ENCODE measurements around the gene CKAP2.
A peak's percentile ranks its signal among the peaks of the same experiment; 100 is the strongest.
"Not testable (repeated sequence)": the region's sequence is repeated elsewhere in the genome, so short reads cannot be mapped to it uniquely, and the experiment has no call there.

CKAP2 gene

GRCh38 chr13:52451135-52451804 lies 4.0 kb upstream of the CKAP2 start:
- DNase-seq = no peak

DNA sequence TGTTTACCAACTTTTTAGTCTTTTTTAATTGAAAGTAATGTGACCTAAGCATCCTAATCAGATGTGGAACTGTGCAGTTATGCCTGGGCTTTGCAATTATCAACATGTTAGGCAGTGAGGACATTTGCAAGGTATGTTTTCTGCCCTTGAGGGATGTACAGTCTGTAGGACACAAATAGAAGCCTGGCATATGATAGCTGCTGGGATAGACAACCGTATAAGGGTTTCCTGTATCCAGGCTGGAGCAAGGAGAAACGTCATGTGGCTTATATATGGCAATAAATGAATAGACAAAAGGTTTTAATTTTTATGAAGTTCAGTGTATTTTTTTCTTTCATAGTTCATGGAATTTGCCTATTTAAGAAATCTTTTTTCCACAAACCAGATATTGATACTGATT lies 2.8 kb upstream of the CKAP2 start:
- DNase-seq = no peak

GRCh38 chr13:52454459-52454819 lies 839 bp upstream of the CKAP2 start:
- DNase-seq = peak; percentile 37

DNA sequence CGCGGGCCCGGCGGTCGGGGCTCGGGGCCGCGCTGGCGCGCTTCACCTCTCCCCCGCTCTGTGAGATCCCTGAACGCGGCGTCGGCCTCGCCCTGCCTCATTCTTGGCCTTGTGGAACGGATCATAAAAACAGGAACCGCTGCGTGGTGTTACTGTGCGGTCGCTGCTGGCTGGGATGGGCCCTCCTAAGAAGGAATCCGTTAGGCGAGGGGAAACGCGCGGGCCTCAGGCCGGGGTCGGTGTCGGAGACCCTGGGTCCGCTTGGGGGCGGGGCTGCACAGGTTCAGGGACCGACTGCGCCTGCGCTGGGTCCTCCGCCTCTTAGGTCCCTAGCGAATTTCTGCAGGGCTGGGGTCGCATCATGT lies 381 bp downstream of the CKAP2 start:
- peak; percentile 21 for DNase-seq

GRCh38 chr13:52459668-52460067 lies 4.4 kb downstream of the CKAP2 start:
- no peak for DNase-seq

DNA sequence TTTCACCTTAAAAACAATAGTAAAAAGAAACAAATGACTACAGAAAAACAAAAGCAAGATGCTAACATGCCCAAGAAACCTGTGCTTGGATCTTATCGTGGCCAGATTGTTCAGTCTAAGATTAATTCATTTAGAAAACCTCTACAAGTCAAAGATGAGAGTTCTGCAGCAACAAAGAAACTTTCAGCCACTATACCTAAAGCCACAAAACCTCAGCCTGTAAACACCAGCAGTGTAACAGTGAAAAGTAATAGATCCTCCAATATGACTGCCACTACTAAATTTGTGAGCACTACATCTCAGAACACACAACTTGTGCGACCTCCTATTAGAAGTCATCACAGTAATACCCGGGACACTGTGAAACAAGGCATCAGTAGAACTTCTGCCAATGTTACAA lies 6.0 kb downstream of the CKAP2 start:
- DNase-seq = no peak

GRCh38 chr13:52463526-52463925 lies 8.2 kb downstream of the CKAP2 start:
- no peak for DNase-seq

GRCh38 chr13:52468487-52468886 lies 13.2 kb downstream of the CKAP2 start:
- DNase-seq = not testable (repeated sequence)

DNA sequence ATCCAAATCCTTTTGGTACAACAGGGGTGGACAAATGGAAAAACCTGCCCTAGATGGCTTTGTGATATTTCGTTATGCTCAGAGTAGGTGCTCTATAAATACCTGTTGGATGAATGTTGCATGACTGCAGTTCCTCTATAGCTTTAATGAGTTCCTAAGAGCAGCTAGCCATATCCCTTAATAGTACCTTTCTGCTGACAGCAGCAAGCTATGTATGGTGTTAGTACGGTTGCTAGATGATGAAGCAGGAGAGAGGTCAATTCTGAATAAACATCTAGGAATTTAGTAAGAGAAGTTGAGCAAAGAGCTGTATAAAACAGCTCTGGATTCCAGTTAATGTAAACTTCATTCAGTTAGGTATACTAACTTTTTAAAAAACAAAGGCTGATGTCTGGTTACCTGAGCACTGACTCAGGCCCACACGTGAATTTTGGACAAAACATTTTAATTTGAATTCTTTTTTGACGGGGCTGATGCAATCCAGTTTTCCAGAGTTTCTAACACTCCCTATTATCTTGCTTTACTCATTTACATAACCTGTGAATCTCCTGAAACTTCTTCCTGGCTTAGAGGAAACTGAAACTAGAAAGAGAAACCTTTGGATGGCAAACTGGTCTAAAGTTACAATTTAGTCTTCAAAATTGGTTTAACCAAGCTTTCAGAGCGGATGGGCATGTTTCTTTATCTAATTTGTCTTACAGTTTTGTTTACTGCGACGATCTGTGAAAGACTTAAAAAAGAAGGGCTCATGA lies 25.6 kb downstream of the CKAP2 start:
- not testable (repeated sequence) for DNase-seq

DNA sequence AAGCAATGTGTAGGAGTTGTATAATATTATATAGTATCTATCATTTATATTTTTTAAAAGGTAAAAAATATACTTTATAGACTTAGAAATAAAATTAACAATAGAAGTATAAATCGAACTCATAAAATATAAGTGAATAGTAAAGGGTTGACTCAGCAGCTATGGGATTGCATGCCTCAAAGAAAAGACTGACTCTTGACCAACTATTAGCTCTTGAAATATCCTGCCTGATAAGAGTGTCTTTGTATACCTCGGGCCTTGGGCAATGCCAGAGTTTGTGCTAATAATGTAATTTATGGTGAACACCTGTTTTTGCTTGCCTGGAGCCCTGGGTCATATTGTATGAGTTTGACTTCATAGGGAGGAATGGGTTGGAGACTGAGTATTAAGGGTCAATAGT lies 31.8 kb downstream of the CKAP2 start:
- DNase-seq = not testable (repeated sequence)

GRCh38 chr13:52488763-52489162 lies 33.5 kb downstream of the CKAP2 start:
- not testable (repeated sequence) for DNase-seq

GRCh38 chr13:52491015-52491414 lies 35.7 kb downstream of the CKAP2 start:
- DNase-seq = not testable (repeated sequence)

- not testable (repeated sequence) for DNase-seq
These were observed 39.0 kb downstream of the CKAP2 start for GRCh38 chr13:52494241-52494640.

DNA sequence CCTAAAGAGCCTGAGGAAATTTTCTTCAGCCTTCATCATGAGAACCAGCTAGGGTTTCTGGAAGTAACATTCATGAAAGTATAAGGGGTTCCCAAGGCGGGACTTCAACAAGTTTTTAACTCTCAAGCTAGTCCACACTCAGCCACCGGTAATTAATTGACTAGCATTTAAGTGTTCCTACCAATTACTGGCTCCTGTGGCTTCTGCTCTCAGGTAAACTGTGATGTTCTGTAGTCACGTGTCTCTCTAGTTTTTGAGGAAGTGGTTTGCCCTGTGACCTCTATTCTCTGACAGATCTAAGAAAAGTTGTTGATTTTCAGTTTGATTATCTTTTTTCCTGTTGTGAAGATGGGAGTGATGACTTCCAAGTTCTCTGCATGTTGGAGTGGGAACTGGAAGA lies 42.7 kb downstream of the CKAP2 start:
- not testable (repeated sequence) for DNase-seq

DNA sequence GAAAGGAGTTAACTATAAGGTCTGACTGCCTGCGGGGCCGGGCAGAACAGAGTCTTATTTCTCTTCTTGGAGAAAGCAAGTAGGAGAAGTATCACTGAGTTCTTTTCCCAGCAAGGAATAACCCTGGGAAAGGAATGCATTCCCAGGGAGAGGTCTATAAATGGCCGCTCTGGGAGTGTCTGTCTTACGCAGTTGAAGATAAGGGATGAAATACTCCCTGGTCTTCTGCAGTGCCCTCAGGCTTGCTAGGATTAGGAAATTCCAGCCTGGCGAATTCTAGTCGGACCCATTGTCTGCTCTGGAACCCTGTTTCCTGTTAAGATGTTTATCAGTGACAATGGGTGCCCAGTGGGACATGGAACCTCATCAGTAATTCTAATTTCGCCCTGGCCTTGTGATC lies 47.0 kb downstream of the CKAP2 start:
- not testable (repeated sequence) for DNase-seq

GRCh38 chr13:52505843-52506242 lies 50.6 kb downstream of the CKAP2 start:
- DNase-seq = not testable (repeated sequence)

DNA sequence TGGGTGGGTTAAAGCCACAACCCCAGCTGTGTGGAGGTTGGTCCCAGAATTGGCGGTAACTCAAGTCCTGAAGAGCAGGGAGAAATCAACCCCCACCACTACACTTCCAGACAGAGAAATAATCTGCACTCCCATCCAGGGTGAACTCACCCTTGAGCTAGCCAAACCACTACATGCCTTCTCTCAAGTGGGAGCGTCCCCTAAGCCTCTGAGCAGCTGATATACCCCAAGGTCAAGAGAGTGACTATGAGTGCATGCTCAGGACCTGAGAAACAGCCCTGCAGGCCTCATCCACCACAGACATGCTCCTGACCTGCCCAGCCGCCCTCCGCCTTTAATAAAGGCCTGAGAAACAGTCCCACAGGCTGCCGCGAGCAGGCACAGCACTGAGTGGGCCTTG lies 54.3 kb downstream of the CKAP2 start:
- DNase-seq = not testable (repeated sequence)

DNA sequence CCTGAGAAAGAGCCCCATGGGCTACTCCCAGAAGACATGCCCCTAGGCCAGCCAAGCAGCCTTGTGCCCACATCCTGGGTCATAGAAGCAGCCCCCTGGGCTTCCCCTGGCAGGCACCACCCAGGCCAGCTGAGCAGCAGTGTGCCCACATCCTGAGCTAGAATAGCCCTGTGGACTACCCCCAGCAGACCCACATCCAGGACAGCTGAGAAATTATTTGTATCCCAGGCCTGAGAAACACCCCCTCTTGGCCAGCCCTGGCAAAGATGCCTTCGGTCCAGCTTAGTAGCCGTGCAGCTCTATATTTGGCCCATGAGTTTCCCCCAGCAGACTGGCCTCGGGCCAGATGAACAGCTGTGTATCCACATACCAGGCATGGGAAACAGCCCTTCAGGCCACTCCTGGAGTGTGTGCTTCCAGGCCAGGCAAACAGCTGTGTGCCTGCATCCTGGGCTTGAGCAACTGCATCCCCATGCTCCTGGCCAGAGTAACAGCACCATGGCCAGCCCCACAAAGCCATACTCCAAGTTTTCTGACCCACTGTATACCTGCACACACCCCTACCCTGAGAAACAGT lies 55.0 kb downstream of the CKAP2 start:
- DNase-seq = not testable (repeated sequence)

DNA sequence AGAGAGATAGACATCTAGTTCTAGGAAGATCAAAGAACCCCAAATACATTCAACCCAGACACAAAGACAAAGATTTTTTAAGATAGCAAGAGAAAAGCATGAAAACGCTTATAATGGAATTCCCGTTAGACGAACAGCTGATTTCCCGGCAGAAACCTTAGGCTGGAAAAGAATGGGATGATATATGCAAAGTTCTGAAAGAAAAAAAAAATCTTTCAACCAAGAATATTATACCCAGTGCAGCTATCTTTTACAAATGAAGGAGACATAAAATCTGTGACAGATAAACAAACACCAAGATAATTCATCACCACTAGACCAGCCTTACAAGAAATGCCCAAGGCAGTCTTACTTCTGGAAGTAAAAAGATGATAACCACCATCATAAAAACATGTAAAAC lies 56.3 kb downstream of the CKAP2 start:
- DNase-seq = not testable (repeated sequence)

GRCh38 chr13:52513957-52514596 lies 58.8 kb downstream of the CKAP2 start:
- not testable (repeated sequence) for DNase-seq

DNA sequence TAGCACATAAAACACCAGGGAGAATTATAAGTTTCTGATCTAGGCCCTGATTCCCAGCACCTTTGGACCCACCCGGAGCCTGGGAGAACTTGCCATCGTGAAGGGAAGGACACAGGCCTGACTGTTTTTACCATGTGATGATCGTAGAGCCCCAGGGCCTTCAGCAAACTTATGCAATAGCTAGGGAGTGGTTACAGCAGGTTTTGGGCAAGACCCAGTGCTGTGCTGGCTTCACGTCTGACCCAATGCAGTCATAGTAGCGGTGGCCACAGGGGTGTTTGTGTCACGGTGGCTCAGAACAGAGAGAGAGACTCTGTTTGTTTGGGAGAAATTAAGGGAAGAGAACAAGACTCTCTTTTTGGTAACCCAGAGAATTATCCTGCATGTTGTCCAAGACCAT lies 68.0 kb downstream of the CKAP2 start:
- not testable (repeated sequence) for DNase-seq
